Measurements from ENCODE around the gene PRR12. TPM values are rescaled to one million over a fixed set of nuclear protein-coding genes. Genes with fewer than 3 reads are reported as not detected.

Gene PRR12
- total and polyA plus RNA-seq, 9 of the 15 experiments (the other 6 are each of a cell fraction or from before 2014, with no cell fraction given), result 0.01 to 21.1 (median 0.98) TPM

DNA sequence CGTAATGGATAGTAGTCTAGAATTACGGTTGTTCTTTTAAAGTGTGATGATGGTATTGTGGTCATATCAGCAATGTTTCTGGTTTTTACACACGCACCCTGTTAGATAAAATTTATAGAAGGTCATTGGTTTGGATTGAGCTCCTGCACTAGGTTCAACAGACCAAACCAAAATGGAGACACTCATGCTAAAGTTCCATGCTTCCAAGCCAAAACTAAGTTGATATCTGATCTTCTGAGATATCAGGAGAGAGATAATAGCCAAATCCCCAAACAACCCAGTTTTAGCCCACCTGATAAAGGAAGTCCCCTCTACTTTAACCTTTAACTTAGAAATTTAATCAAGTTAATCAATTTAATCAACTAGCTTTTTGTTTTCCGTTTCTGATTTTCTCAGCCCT, 11.8 kb upstream of the PRR12 start (continued):
- TF ChIP-seq MECOM (CRISPR knock-in tag; IDR thresholded peaks at IDR 0.05) (peak; percentile 69; the same call in 1 of the 2 replicates), SAFB2 (IDR thresholded peaks at IDR 0.05; ENCODE audit: borderline replicate concordance, low read depth, low read length, severe bottlenecking) (no peak), CBFA2T3 (IDR thresholded peaks at IDR 0.05) (no peak), MEF2A (IDR thresholded peaks at IDR 0.05; ENCODE audit: control insufficient read depth, low read depth, low read length) (no peak), PCBP1 (IDR thresholded peaks at IDR 0.05; ENCODE audit: low read depth, low read length, poor library complexity, severe bottlenecking) (no peak), ZNF77 (CRISPR knock-in tag; IDR thresholded peaks at IDR 0.05) (no peak), NELFE (IDR thresholded peaks at IDR 0.05; ENCODE audit: insufficient read depth, insufficient read length) (no peak), RBM14 (IDR thresholded peaks at IDR 0.05; ENCODE audit: borderline replicate concordance, insufficient read depth, low read depth, low read length) (no peak), SETDB1 (IDR thresholded peaks at IDR 0.05; ENCODE audit: low read length) (no peak), ZNF445 (CRISPR knock-in tag; IDR thresholded peaks at IDR 0.05; ENCODE audit: low read depth) (0 out of 2 replicates have a peak, but pooled peaks have one; percentile 62), ZNF444 (CRISPR knock-in tag; IDR thresholded peaks at IDR 0.05) (peak; percentile 80), SRSF7 (optimal IDR thresholded peaks at IDR 0.05; ENCODE audit: low read depth, low read length) (no peak), ZC3H8 (IDR thresholded peaks at IDR 0.05) (no peak), ZNF282 (CRISPR knock-in tag; IDR thresholded peaks at IDR 0.05) (no peak), ZNF175 (CRISPR knock-in tag; IDR thresholded peaks at IDR 0.05; ENCODE audit: low read depth) (peak; percentile 87), ZNF23 (CRISPR knock-in tag; IDR thresholded peaks at IDR 0.05) (no peak), ZNF384 (IDR thresholded peaks at IDR 0.05; ENCODE audit: low read depth, low read length) (no peak), ZNF274 (IDR thresholded peaks at IDR 0.05; ENCODE audit: borderline replicate concordance, low read depth, low read length) (no peak), FOXK2 (conservative IDR thresholded peaks at IDR 0.05 in 1 of 2, IDR thresholded peaks at IDR 0.05 in 1 of 2; ENCODE audit: low read depth in 2 of 2) (no peak)
- TF ChIP-seq, protein P1, sequence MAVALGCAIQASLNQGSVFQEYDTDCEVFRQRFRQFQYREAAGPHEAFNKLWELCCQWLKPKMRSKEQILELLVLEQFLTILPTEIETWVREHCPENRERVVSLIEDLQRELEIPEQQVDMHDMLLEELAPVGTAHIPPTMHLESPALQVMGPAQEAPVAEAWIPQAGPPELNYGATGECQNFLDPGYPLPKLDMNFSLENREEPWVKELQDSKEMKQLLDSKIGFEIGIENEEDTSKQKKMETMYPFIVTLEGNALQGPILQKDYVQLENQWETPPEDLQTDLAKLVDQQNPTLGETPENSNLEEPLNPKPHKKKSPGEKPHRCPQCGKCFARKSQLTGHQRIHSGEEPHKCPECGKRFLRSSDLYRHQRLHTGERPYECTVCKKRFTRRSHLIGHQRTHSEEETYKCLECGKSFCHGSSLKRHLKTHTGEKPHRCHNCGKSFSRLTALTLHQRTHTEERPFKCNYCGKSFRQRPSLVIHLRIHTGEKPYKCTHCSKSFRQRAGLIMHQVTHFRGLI (CRISPR knock-in tag; IDR thresholded peaks at IDR 0.05), result peak; percentile 88
- TF ChIP-seq, protein P2, sequence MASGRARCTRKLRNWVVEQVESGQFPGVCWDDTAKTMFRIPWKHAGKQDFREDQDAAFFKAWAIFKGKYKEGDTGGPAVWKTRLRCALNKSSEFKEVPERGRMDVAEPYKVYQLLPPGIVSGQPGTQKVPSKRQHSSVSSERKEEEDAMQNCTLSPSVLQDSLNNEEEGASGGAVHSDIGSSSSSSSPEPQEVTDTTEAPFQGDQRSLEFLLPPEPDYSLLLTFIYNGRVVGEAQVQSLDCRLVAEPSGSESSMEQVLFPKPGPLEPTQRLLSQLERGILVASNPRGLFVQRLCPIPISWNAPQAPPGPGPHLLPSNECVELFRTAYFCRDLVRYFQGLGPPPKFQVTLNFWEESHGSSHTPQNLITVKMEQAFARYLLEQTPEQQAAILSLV (tag; IDR thresholded peaks at IDR 0.05), result peak; percentile 88
- TF ChIP-seq, protein P3, sequence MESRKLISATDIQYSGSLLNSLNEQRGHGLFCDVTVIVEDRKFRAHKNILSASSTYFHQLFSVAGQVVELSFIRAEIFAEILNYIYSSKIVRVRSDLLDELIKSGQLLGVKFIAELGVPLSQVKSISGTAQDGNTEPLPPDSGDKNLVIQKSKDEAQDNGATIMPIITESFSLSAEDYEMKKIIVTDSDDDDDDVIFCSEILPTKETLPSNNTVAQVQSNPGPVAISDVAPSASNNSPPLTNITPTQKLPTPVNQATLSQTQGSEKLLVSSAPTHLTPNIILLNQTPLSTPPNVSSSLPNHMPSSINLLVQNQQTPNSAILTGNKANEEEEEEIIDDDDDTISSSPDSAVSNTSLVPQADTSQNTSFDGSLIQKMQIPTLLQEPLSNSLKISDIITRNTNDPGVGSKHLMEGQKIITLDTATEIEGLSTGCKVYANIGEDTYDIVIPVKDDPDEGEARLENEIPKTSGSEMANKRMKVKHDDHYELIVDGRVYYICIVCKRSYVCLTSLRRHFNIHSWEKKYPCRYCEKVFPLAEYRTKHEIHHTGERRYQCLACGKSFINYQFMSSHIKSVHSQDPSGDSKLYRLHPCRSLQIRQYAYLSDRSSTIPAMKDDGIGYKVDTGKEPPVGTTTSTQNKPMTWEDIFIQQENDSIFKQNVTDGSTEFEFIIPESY (CRISPR knock-in tag; IDR thresholded peaks at IDR 0.05), result no peak
- TF ChIP-seq, protein P4, sequence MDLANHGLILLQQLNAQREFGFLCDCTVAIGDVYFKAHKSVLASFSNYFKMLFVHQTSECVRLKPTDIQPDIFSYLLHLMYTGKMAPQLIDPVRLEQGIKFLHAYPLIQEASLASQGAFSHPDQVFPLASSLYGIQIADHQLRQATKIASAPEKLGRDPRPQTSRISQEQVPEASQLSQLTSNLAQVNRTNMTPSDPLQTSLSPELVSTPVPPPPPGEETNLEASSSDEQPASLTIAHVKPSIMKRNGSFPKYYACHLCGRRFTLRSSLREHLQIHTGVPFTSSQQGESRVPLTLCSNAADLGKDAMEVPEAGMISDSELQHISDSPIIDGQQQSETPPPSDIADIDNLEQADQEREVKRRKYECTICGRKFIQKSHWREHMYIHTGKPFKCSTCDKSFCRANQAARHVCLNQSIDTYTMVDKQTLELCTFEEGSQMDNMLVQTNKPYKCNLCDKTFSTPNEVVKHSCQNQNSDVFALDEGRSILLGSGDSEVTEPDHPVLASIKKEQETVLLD (IDR thresholded peaks at IDR 0.05), result peak; percentile 42; the same call in 1 of the 2 replicates

Measured in K562 (cell line).